IPS-18c (cell line): ENCODE measurements around the gene LSAMP.
"Not testable (repeated sequence)": the region's sequence is repeated elsewhere in the genome, so short reads cannot be mapped to it uniquely, and the experiment has no call there.

ENCODE experiments used
- H3K4me3 ChIP-seq: 2 replicates; pipeline ENCODE4 v1.7.0; 2013; ENCODE audit warnings: low read depth, mild to moderate bottlenecking, low read length, moderate library complexity; ENCODE audit not compliant: insufficient read depth
- H3K9me3 ChIP-seq: one replicate; pipeline ENCODE4 v1.6.1; 2013; ENCODE audit warnings: mild to moderate bottlenecking, low read length, moderate library complexity; ENCODE audit not compliant: control insufficient read depth, insufficient read depth

Gene LSAMP

GRCh38 chr3:115766587-115767482, 678.5 kb downstream of the LSAMP start:
- H3K9me3 ChIP-seq, result no peaks in the 10 kb centered on the region
- no peak overlapping the region for H3K4me3 ChIP-seq

- Histone ChIP-seq H3K9me3 (no peaks in the 10 kb centered on the region), H3K4me3 (no peak overlapping the region)
Observed at GRCh38 chr3:115761927-115762305, 683.4 kb downstream of the LSAMP start.

GRCh38 chr3:115760716-115761115, 684.6 kb downstream of the LSAMP start:
- Histone ChIP-seq H3K4me3 (no peak overlapping the region), H3K9me3 (no peaks in the 10 kb centered on the region)

GRCh38 chr3:115758076-115758763, 687.1 kb downstream of the LSAMP start:
- no peak overlapping the region for H3K4me3 ChIP-seq
- H3K9me3 ChIP-seq, result no peaks in the 10 kb centered on the region

GRCh38 chr3:115752978-115753377, 692.3 kb downstream of the LSAMP start:
- H3K4me3 ChIP-seq, H3K9me3 ChIP-seq: not testable (repeated sequence)
